ENCODE results near the gene BUD13. TPM values are rescaled to one million over a fixed set of nuclear protein-coding genes. Genes with fewer than 3 reads are reported as not detected.

The BUD13 gene
- 10 to 100 TPM; 10.8 to 17.1 (median 12.5) TPM for total RNA-seq

- Histone ChIP-seq H3K27ac (replicated peaks in 1 of 4) (peak within 1 kb of the TSS; percentile 87 to 94 (median 92)), H3K4me1 (peaks cover 20 to 32% (median 28%) of the 10 kb centered on the region in 4 donors), H3K36me3 (peaks cover 3 to 39% (median 23%) of the 10 kb centered on the region in 4 donors), H3K9me3 (no peaks in the 10 kb centered on the region), H3K27me3 (no peaks in the 10 kb centered on the region), H3K4me3 (peak within 1 kb of the TSS; percentile 80 to 90 (median 83))
- DNase-seq (ENCODE audit: extremely low spot score), result peak; percentile 96
- intact Hi-C loops (cut with DNase I), result loop anchor here (10.0 kb wide), 2 partner anchors 462 to 552 kb away; partner anchors contain the start of genes CEP164, PCSK7 and RNF214
- TF ChIP-seq POLR2A (IDR thresholded peaks at IDR 0.05; ENCODE audit: low read depth) (no peak), EP300 (IDR thresholded peaks at IDR 0.05) (no peak), CTCF (IDR thresholded peaks at IDR 0.05) (peak in 2 of 3 experiments; percentile 13 to 21), POLR2AphosphoS5 (IDR thresholded peaks at IDR 0.05) (peak; percentile 89)
- WGBS, result 0% methylated on average over 34 of the region's 73 CpGs
Observed at GRCh38 chr11:116772443-116773202, at the start of gene BUD13. Gene BUD13, minus strand, starts transcription at chr11:116772987. Its CDS starts 23 bp downstream, at chr11:116772964.

GRCh38 chr11:116822575-116822974, 49.8 kb upstream of the BUD13 start:
- 63% methylated on average over 4 of the region's 5 CpGs for WGBS
- intact Hi-C loops (cut with DNase I), result no loop called here
- Histone ChIP-seq H3K9me3 (no peaks in the 10 kb centered on the region), H3K27me3 (no peaks in the 10 kb centered on the region), H3K4me3 (no peak overlapping the region), H3K4me1 (no peaks in the 10 kb centered on the region), H3K27ac (replicated peaks in 1 of 4) (no peak overlapping the region), H3K36me3 (no peaks in the 10 kb centered on the region)
- TF ChIP-seq CTCF (IDR thresholded peaks at IDR 0.05), result no peak
- no peak for TF ChIP-seq EP300 (IDR thresholded peaks at IDR 0.05)
- TF ChIP-seq POLR2A (IDR thresholded peaks at IDR 0.05; ENCODE audit: low read depth), result no peak
- TF ChIP-seq POLR2AphosphoS5 (IDR thresholded peaks at IDR 0.05), result no peak
- DNase-seq (ENCODE audit: extremely low spot score), result no peak

GRCh38 chr11:116821050-116821918, 48.5 kb upstream of the BUD13 start:
- no peak for DNase-seq (ENCODE audit: extremely low spot score)
- intact Hi-C loops (cut with DNase I), result no loop called here
- TF ChIP-seq POLR2AphosphoS5 (IDR thresholded peaks at IDR 0.05), result no peak
- TF ChIP-seq CTCF (IDR thresholded peaks at IDR 0.05), result no peak
- no peak for TF ChIP-seq EP300 (IDR thresholded peaks at IDR 0.05)
- TF ChIP-seq POLR2A (IDR thresholded peaks at IDR 0.05; ENCODE audit: low read depth), result no peak
- 91% methylated on average over 24 of the region's 51 CpGs for WGBS
- Histone ChIP-seq H3K27ac (replicated peaks in 1 of 4) (no peak overlapping the region), H3K27me3 (no peaks in the 10 kb centered on the region), H3K4me1 (no peaks in the 10 kb centered on the region), H3K36me3 (no peaks in the 10 kb centered on the region), H3K4me3 (no peak overlapping the region), H3K9me3 (no peaks in the 10 kb centered on the region)

GRCh38 chr11:116819049-116819448, 46.3 kb upstream of the BUD13 start:
- no peak overlapping the region for H3K27ac ChIP-seq (replicated peaks in 1 of 4)
- intact Hi-C loops (cut with DNase I), result no loop called here
- H3K4me3 ChIP-seq, result no peak overlapping the region
- TF ChIP-seq CTCF (IDR thresholded peaks at IDR 0.05) (no peak), POLR2A (IDR thresholded peaks at IDR 0.05; ENCODE audit: low read depth) (no peak), EP300 (IDR thresholded peaks at IDR 0.05) (no peak), POLR2AphosphoS5 (IDR thresholded peaks at IDR 0.05) (no peak)
- no peaks in the 10 kb centered on the region for H3K27me3 ChIP-seq
- no peaks in the 10 kb centered on the region for H3K36me3 ChIP-seq
- DNase-seq (ENCODE audit: extremely low spot score), result no peak
- H3K4me1 ChIP-seq, result no peaks in the 10 kb centered on the region
- no peaks in the 10 kb centered on the region for H3K9me3 ChIP-seq
- WGBS, result 89% methylated on average over 9 of the region's 9 CpGs

All from esophagus muscularis mucosa (tissue), 4 donors.